H1 (cell line): Measurements from ENCODE around the gene SIX5. TPM values are rescaled to one million over a fixed set of nuclear protein-coding genes. Genes with fewer than 3 reads are reported as not detected.
A peak's percentile ranks its signal among the peaks of the same experiment; 100 is the strongest.

Source experiments
- CTCF ChIA-PET: fragments of 300-600 bp; sonication (Branson Sonifier 250); formaldehyde crosslinking; loops from one replicate; lab custom pipeline; 2021; ENCODE audit not compliant: partially characterized antibody; lab: Charles Lee
- POLR2A ChIA-PET: fragments of 300-600 bp; sonication (Branson Sonifier 250); formaldehyde crosslinking; loops from one replicate; lab custom pipeline; 2021; ENCODE audit warnings: inconsistent platforms; ENCODE audit not compliant: partially characterized antibody; lab: Charles Lee
- DNase-seq, 2 experiments: peaks; one replicate each; pipeline versions ENCODE4 v3.0.0 to v3.0.0-alpha.2; 2010 to 2022; ENCODE audit warnings: low spot score in 2 of 2, low read depth in 1 of 2, mixed read lengths in 1 of 2
- FAIRE-seq: peaks from 2 replicates; lab custom pipeline; 2011; peaks lifted over from hg19 to GRCh38; lab: Jason Lieb, UNC
- H2AFZ ChIP-seq: 2 replicates; pipeline ENCODE4 v1.8.1; 2012; ENCODE audit warnings: low read length, inconsistent platforms
- H2AK5ac ChIP-seq: 2 replicates; pipeline ENCODE4 v1.6.1; 2013; ENCODE audit warnings: low read depth, low read length
- H2BK120ac ChIP-seq: replicated peaks from 2 replicates; pipeline ENCODE3; 2013; ENCODE audit warnings: low read depth, low read length, inconsistent platforms
- H2BK12ac ChIP-seq: 2 replicates; pipeline ENCODE4 v1.6.1; 2013; ENCODE audit warnings: low read depth, low read length
- H2BK15ac ChIP-seq: 2 replicates; pipeline ENCODE4 v1.6.1; 2013; ENCODE audit warnings: low read length
- H2BK20ac ChIP-seq: 2 replicates; pipeline ENCODE4 v1.6.1; 2013; ENCODE audit warnings: low read length
- H2BK5ac ChIP-seq: 2 replicates; pipeline ENCODE4 v1.6.1; 2013; ENCODE audit warnings: low read depth, low read length
- H3K14ac ChIP-seq: 2 replicates; pipeline ENCODE4 v1.6.1; 2013; ENCODE audit warnings: inconsistent platforms; ENCODE audit not compliant: insufficient read length
- H3K18ac ChIP-seq: 2 replicates; pipeline ENCODE4 v1.6.1; 2013; ENCODE audit warnings: low read length; ENCODE audit errors: extremely low read depth
- H3K23ac ChIP-seq: 2 replicates; pipeline ENCODE4 v1.6.1; 2013; ENCODE audit warnings: inconsistent platforms; ENCODE audit not compliant: insufficient read length
- H3K23me2 ChIP-seq: 2 replicates; pipeline ENCODE4 v1.6.1; 2013; ENCODE audit warnings: low read depth, low read length
- H3K27ac ChIP-seq: 2 replicates; pipeline ENCODE4 v1.6.1; 2011; ENCODE audit warnings: low read depth, low read length, inconsistent platforms
- H3K27me3 ChIP-seq, 4 experiments: replicated peaks in 1 of 4; 1 replicate in 1 of 4; 2 replicates in 3 of 4; pipeline versions ENCODE4 v1.6.1 to v1.8.1; 2011 to 2013; ENCODE audit warnings: low read length in 3 of 4, mild to moderate bottlenecking in 3 of 4, inconsistent platforms in 2 of 4, mixed read lengths in 2 of 4, moderate library complexity in 1 of 4; ENCODE audit not compliant: control insufficient read depth in 3 of 4, insufficient read depth in 3 of 4; ENCODE audit errors: extremely low read depth in 1 of 4
- H3K36me3 ChIP-seq, 4 experiments: 2 replicates each; pipeline versions ENCODE4 v1.6.1 to v1.8.1; 2011 to 2013; ENCODE audit warnings: mild to moderate bottlenecking in 4 of 4, low read length in 3 of 4, moderate library complexity in 2 of 4, control low read depth in 1 of 4, inconsistent platforms in 1 of 4; ENCODE audit not compliant: insufficient read depth in 4 of 4, control insufficient read depth in 2 of 4
- H3K4ac ChIP-seq: replicated peaks from 2 replicates; pipeline ENCODE3; 2013; ENCODE audit warnings: low read length, low read depth, mixed read lengths, inconsistent platforms; ENCODE audit not compliant: insufficient read length
- H3K4me1 ChIP-seq, 4 experiments: replicated peaks in 1 of 4; 1 replicate in 1 of 4; 2 replicates in 3 of 4; pipeline versions ENCODE4 v1.6.1 to v1.8.1; 2011 to 2013; ENCODE audit warnings: low read length in 3 of 4, inconsistent platforms in 2 of 4, mixed read lengths in 1 of 4; ENCODE audit not compliant: insufficient read depth in 4 of 4, control insufficient read depth in 3 of 4
- H3K4me2 ChIP-seq, 2 experiments: 2 replicates each; pipeline versions ENCODE4 v1.6.1 to v1.8.1; 2011 to 2013; ENCODE audit warnings: low read depth in 2 of 2, low read length in 2 of 2, control low read depth in 1 of 2, inconsistent platforms in 1 of 2, mild to moderate bottlenecking in 1 of 2; ENCODE audit not compliant: insufficient read depth in 1 of 2
- H3K4me3 ChIP-seq, 4 experiments: fragments of 200-600, 300-600 bp in 1 of 4; sonication (generic), shearing (Covaris generic), sonication (Bioruptor Twin) in 1 of 4; 2 replicates each; pipeline versions ENCODE4 v1.5.1 to v1.8.1; 2011 to 2016; ENCODE audit warnings: low read length in 4 of 4, low read depth in 3 of 4, control low read depth in 2 of 4, inconsistent platforms in 2 of 4, mild to moderate bottlenecking in 2 of 4, mixed read lengths in 1 of 4, moderate library complexity in 1 of 4; ENCODE audit not compliant: insufficient read depth in 2 of 4; ENCODE audit errors: extremely low read depth in 1 of 4
- H3K56ac ChIP-seq: replicated peaks from 2 replicates; pipeline ENCODE3; 2013; ENCODE audit warnings: low read depth, mild to moderate bottlenecking, mixed read lengths, low read length, inconsistent platforms; ENCODE audit not compliant: insufficient read length
- H3K79me1 ChIP-seq: 2 replicates; pipeline ENCODE4 v1.6.1; 2013; ENCODE audit warnings: low read depth, low read length, control low read depth
- H3K79me2 ChIP-seq, 2 experiments: 2 replicates each; pipeline versions ENCODE4 v1.6.1 to v1.8.1; 2012 to 2013; ENCODE audit warnings: low read length in 2 of 2, mild to moderate bottlenecking in 2 of 2, inconsistent platforms in 1 of 2; ENCODE audit not compliant: insufficient read depth in 2 of 2, control insufficient read depth in 1 of 2
- H3K9ac ChIP-seq, 4 experiments: replicated peaks in 1 of 4; 1 replicate in 1 of 4; 2 replicates in 3 of 4; pipeline versions ENCODE4 v1.6.1 to v1.8.1; 2011 to 2013; ENCODE audit warnings: low read depth in 3 of 4, low read length in 3 of 4, control low read depth in 2 of 4, mild to moderate bottlenecking in 2 of 4, moderate library complexity in 2 of 4, inconsistent platforms in 1 of 4; ENCODE audit errors: extremely low read depth in 1 of 4
- H3K9me3 ChIP-seq, 2 experiments: 2 replicates each; pipeline versions ENCODE4 v1.6.1 to v1.8.1; 2012 to 2013; ENCODE audit warnings: mild to moderate bottlenecking in 2 of 2, moderate library complexity in 2 of 2, control low read depth in 1 of 2, inconsistent platforms in 1 of 2, low read depth in 1 of 2, low read length in 1 of 2, mixed read lengths in 1 of 2; ENCODE audit not compliant: insufficient read depth in 2 of 2
- H4K20me1 ChIP-seq, 2 experiments: replicated peaks in 1 of 2; 2 replicates each; pipeline versions ENCODE3 to v1.8.1; 2011 to 2013; ENCODE audit warnings: inconsistent platforms in 2 of 2, low read length in 2 of 2, mild to moderate bottlenecking in 1 of 2; ENCODE audit not compliant: insufficient read depth in 2 of 2, control insufficient read depth in 1 of 2
- H4K5ac ChIP-seq: 2 replicates; pipeline ENCODE4 v1.6.1; 2013; ENCODE audit warnings: low read length, low read depth, mixed read lengths, inconsistent platforms; ENCODE audit not compliant: insufficient read length
- H4K8ac ChIP-seq: 2 replicates; pipeline ENCODE4 v1.8.0; 2013; ENCODE audit warnings: mild to moderate bottlenecking, moderate library complexity, low read length, inconsistent platforms; ENCODE audit not compliant: insufficient read depth; ENCODE audit errors: extremely low read depth
- H4K91ac ChIP-seq: replicated peaks from 2 replicates; pipeline ENCODE3; 2013; ENCODE audit warnings: low read length, mixed read lengths, inconsistent platforms; ENCODE audit not compliant: insufficient read length
- HDAC6 ChIP-seq: IDR thresholded peaks from one replicate; pipeline ENCODE4 v1.7.1; 2012; ENCODE audit warnings: low read depth, mild to moderate bottlenecking, inconsistent platforms, low read length, moderate library complexity
- JUND ChIP-seq: IDR thresholded peaks from 2 replicates; pipeline ENCODE4 v1.6.1; 2011; ENCODE audit warnings: mild to moderate bottlenecking, improper control_type of control experiment, low read length
- PHF8 ChIP-seq: fragments of 200-600 bp; sonication (generic); conservative IDR thresholded peaks from 2 replicates; pipeline ENCODE4 v1.7.1; 2012; ENCODE audit warnings: low read depth, mild to moderate bottlenecking, inconsistent platforms, low read length, moderate library complexity
- POLR2AphosphoS5 ChIP-seq: IDR thresholded peaks from 2 replicates; pipeline ENCODE4 v1.6.1; 2011; ENCODE audit warnings: low read depth, low read length
- RFX5 ChIP-seq: IDR thresholded peaks from 2 replicates; pipeline ENCODE4 v1.6.1; 2011; ENCODE audit warnings: low read depth, low read length, improper control_type of control experiment, borderline replicate concordance
- RNF2 ChIP-seq: fragments of 200-900, 300-1000 bp; sonication (generic); IDR thresholded peaks from 2 replicates; pipeline ENCODE4 v1.7.1; 2016; ENCODE audit warnings: borderline replicate concordance, low read depth, mild to moderate bottlenecking, antibody characterized with exemption, low read length; ENCODE audit not compliant: poor library complexity, severe bottlenecking; ENCODE audit errors: missing control alignments
- SP4 ChIP-seq: IDR thresholded peaks from 2 replicates; pipeline ENCODE4 v1.6.1; 2012; ENCODE audit warnings: low read length, inconsistent platforms
- TBP ChIP-seq: IDR thresholded peaks from 2 replicates; pipeline ENCODE4 v1.6.1; 2011; ENCODE audit warnings: low read depth, low read length, improper control_type of control experiment
- WGBS, 2 experiments: shearing (Covaris generic) in 1 of 2; methylation state at CpG; one replicate each; pipeline versions ENCODE4 v1.1.6 to v1.1.7; 2013 to 2015; ENCODE audit warnings: low lambda C conversion rate in 2 of 2, mixed read lengths in 2 of 2, inconsistent platforms in 1 of 2, low coverage in 1 of 2, missing lambda C conversion rate in 1 of 2; ENCODE audit not compliant: insufficient replicate concordance in 2 of 2, insufficient coverage in 1 of 2, insufficient read length in 1 of 2; ENCODE audit errors: extremely low coverage in 1 of 2, missing lambda C conversion rate in 1 of 2; 5-methylcytosine and 5-hydroxymethylcytosine counted together
- polyA plus RNA-seq, 7 experiments: library from polyadenylated mRNA; depleted of rRNA in 3 of 7; stranded (reverse) in 5 of 7; unstranded in 2 of 7; fragments of >200 nt in 5 of 7; fragments of 200-250 nt in 2 of 7; gene quantifications; 1 replicate in 5 of 7; 2 replicates in 1 of 7; 4 replicates in 1 of 7; pipeline versions ENCODE4 v1.2.1 to v1.2.3, GENCODE V29; 2011 to 2013; ENCODE audit warnings: missing spikeins in 2 of 7, mixed read lengths in 2 of 7
- total RNA-seq: library from RNA; stranded (reverse); fragmentation: NEBNext Ultra II Directional; extraction: Animal tissue kit (Norgen Biotek cat#: 25700); gene quantifications from 2 replicates; pipeline ENCODE4 v1.2.1, GENCODE V29; 2021

The SIX5 gene
- total and polyA plus RNA-seq, 2 of the 8 experiments (the other 6 are each of a cell fraction or from before 2014, with no cell fraction given) = 20.9 to 24.2 TPM

- Histone ChIP-seq H3K79me1 (no peaks in the 10 kb centered on the region), H3K9me3 (no peaks in the 10 kb centered on the region; a peak in 1 of 4 replicates), H3K4ac (no peak overlapping the region), H3K14ac (no peak overlapping the region), H2BK15ac (0 out of 2 replicates have a peak overlapping the region, but pooled peaks have one; percentile 72), H4K91ac (no peak overlapping the region), H3K56ac (no peak overlapping the region), H3K27me3 (peaks cover 0 to 2% (median 0%) of the 10 kb centered on the region in 4 experiments; a peak in 3 of 7 replicates), H4K8ac (peak overlapping the region; percentile 9; the same call in 1 of the 2 replicates), H3K4me3 (no peak overlapping the region), H2AK5ac (no peak overlapping the region), H2BK120ac (no peak overlapping the region), H3K23me2 (no peaks in the 10 kb centered on the region; the same call in 1 of the 2 replicates), H3K4me2 (no peak overlapping the region), H3K4me1 (peaks cover 0 to 4% (median 0%) of the 10 kb centered on the region in 4 experiments; a peak in 3 of 7 replicates), H2BK5ac (no peak overlapping the region), H3K9ac (no peak overlapping the region), H3K36me3 (no peaks in the 10 kb centered on the region), H3K79me2 (no peaks in the 10 kb centered on the region), H2BK20ac (no peak overlapping the region), H3K27ac (no peak overlapping the region), H3K23ac (no peak overlapping the region), H4K5ac (no peak overlapping the region), H2BK12ac (0 out of 2 replicates have a peak overlapping the region, but pooled peaks have one; percentile 60), H4K20me1 (no peaks in the 10 kb centered on the region), H2AFZ (no peak overlapping the region), H3K18ac (no peak overlapping the region)
- TF ChIP-seq RFX5 = no peak
- TF ChIP-seq JUND = no peak
- no peak for TF ChIP-seq SP4
- TF ChIP-seq HDAC6 = no peak
- TF ChIP-seq TBP = no peak
- no peak for TF ChIP-seq RNF2
- no peak for TF ChIP-seq PHF8
- no peak for TF ChIP-seq POLR2AphosphoS5
- WGBS, 2 experiments = 91% methylated on average over 45 of the region's 57 CpGs; no CpG with 5 or more reads in 1 of the 2 experiments
- no peak for FAIRE-seq
- no peak for DNase-seq
- ChIA-PET CTCF (interaction anchor here (0.6 to 9.4 kb wide), 8 partner anchors 9 to 113 kb away, joined by 3 to 107 read pairs (median 4); partner anchors contain the start of gene RSPH6A), POLR2A (interaction anchor here (0.7 to 9.8 kb wide), 7 partner anchors 10 to 36 kb away, joined by 3 to 106 read pairs (median 4); partner anchors contain the start of genes DMPK, DMWD, RSPH6A and SIX5)
Measured at GRCh38 chr19:45804140-45804958, 35.3 kb upstream of the SIX5 start.
